ENCODE results near the gene TSHZ3. TPM values are rescaled to one million over a fixed set of nuclear protein-coding genes. Genes with fewer than 3 reads are reported as not detected.

TSHZ3 gene
- total RNA-seq, 1 donor from 2014 or later = 6.1 TPM

DNA sequence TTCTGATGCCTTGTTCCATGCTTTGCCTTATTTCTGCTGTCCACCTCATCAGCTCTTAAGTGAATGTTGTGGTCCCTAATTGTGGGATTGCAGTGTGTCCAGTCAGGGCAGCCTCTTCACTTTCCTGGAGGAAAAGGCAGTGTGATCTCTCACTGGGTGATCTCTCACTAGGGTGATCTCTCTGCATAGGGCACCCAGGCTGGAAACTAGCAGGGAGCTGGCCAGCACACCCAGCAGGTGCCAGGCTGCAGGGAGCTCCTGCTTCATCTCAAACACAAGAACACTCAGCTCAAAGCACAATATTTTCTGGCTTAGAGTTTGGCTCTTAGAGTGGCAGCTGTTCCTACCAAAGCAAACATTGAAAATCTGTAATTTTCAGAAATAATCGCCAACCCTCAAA lies 36.5 kb upstream of the TSHZ3 start:
- Mint-ChIP-seq H3K36me3 (ENCODE audit: low read depth, unreplicated experiment) (no peaks in the 10 kb centered on the region), H3K9me3 (ENCODE audit: unreplicated experiment) (no peaks in the 10 kb centered on the region), H3K4me3 (ENCODE audit: unreplicated experiment) (no peak overlapping the region), H3K27me3 (ENCODE audit: low read depth, unreplicated experiment) (peaks cover 28% of the 10 kb centered on the region), H3K4me1 (ENCODE audit: low read depth, unreplicated experiment) (no peaks in the 10 kb centered on the region), H3K27ac (ENCODE audit: unreplicated experiment) (no peak overlapping the region)
- no peak overlapping the region for H3K4me2 ChIP-seq (ENCODE audit: low read length)
- H3K27me3 ChIP-seq (ENCODE audit: insufficient read depth, low read length) = peaks cover 5% of the 10 kb centered on the region
- H3K9ac ChIP-seq (ENCODE audit: low read length) = no peak overlapping the region
- no peak overlapping the region for H3K27ac ChIP-seq (ENCODE audit: low read depth, low read length)
- no peak for FAIRE-seq
- H4K20me1 ChIP-seq (ENCODE audit: insufficient read depth, low read length) = no peaks in the 10 kb centered on the region
- H3K4me1 ChIP-seq (ENCODE audit: insufficient read depth, low read length) = no peaks in the 10 kb centered on the region
- no peaks in the 10 kb centered on the region for H3K9me3 ChIP-seq (ENCODE audit: insufficient read depth, low read depth, low read length)
- H3K4me3 ChIP-seq (ENCODE audit: insufficient read depth, low read depth, low read length) = no peak overlapping the region
- H3K79me2 ChIP-seq (ENCODE audit: insufficient read depth, low read length) = no peaks in the 10 kb centered on the region
- TF ChIP-seq, protein P1, sequence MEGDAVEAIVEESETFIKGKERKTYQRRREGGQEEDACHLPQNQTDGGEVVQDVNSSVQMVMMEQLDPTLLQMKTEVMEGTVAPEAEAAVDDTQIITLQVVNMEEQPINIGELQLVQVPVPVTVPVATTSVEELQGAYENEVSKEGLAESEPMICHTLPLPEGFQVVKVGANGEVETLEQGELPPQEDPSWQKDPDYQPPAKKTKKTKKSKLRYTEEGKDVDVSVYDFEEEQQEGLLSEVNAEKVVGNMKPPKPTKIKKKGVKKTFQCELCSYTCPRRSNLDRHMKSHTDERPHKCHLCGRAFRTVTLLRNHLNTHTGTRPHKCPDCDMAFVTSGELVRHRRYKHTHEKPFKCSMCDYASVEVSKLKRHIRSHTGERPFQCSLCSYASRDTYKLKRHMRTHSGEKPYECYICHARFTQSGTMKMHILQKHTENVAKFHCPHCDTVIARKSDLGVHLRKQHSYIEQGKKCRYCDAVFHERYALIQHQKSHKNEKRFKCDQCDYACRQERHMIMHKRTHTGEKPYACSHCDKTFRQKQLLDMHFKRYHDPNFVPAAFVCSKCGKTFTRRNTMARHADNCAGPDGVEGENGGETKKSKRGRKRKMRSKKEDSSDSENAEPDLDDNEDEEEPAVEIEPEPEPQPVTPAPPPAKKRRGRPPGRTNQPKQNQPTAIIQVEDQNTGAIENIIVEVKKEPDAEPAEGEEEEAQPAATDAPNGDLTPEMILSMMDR (IDR thresholded peaks at IDR 0.05; ENCODE audit: insufficient read depth, low read depth, low read length) = no peak
- TF ChIP-seq EZH2 (IDR thresholded peaks at IDR 0.05; ENCODE audit: insufficient read depth, low read length) = no peak
- no peak overlapping the region for H2AFZ ChIP-seq (ENCODE audit: low read depth, low read length)
- no peaks in the 10 kb centered on the region for H3K36me3 ChIP-seq (ENCODE audit: insufficient read depth, low read length)
- no peak for DNase-seq (ENCODE audit: low read depth)

GRCh38 chr19:31383553-31383952 lies 34.3 kb upstream of the TSHZ3 start:
- Histone ChIP-seq H4K20me1 (ENCODE audit: insufficient read depth, low read length) (no peaks in the 10 kb centered on the region), H3K79me2 (ENCODE audit: insufficient read depth, low read length) (no peaks in the 10 kb centered on the region), H3K4me1 (ENCODE audit: insufficient read depth, low read length) (no peaks in the 10 kb centered on the region), H3K27me3 (ENCODE audit: insufficient read depth, low read length) (peaks cover 5% of the 10 kb centered on the region), H3K9ac (ENCODE audit: low read length) (no peak overlapping the region), H3K9me3 (ENCODE audit: insufficient read depth, low read depth, low read length) (no peaks in the 10 kb centered on the region), H3K4me2 (ENCODE audit: low read length) (no peak overlapping the region), H3K4me3 (ENCODE audit: insufficient read depth, low read depth, low read length) (no peak overlapping the region), H3K36me3 (ENCODE audit: insufficient read depth, low read length) (no peaks in the 10 kb centered on the region), H2AFZ (ENCODE audit: low read depth, low read length) (no peak overlapping the region), H3K27ac (ENCODE audit: low read depth, low read length) (no peak overlapping the region)
- Mint-ChIP-seq H3K9me3 (ENCODE audit: unreplicated experiment) (no peaks in the 10 kb centered on the region), H3K4me3 (ENCODE audit: unreplicated experiment) (no peak overlapping the region), H3K4me1 (ENCODE audit: low read depth, unreplicated experiment) (peaks cover 2% of the 10 kb centered on the region), H3K27ac (ENCODE audit: unreplicated experiment) (no peak overlapping the region), H3K36me3 (ENCODE audit: low read depth, unreplicated experiment) (no peaks in the 10 kb centered on the region), H3K27me3 (ENCODE audit: low read depth, unreplicated experiment) (peaks cover 25% of the 10 kb centered on the region)
- no peak for DNase-seq (ENCODE audit: low read depth)
- no peak for TF ChIP-seq EZH2 (IDR thresholded peaks at IDR 0.05; ENCODE audit: insufficient read depth, low read length)
- TF ChIP-seq, protein P1 (IDR thresholded peaks at IDR 0.05; ENCODE audit: insufficient read depth, low read depth, low read length) = no peak
- no peak for FAIRE-seq

DNA sequence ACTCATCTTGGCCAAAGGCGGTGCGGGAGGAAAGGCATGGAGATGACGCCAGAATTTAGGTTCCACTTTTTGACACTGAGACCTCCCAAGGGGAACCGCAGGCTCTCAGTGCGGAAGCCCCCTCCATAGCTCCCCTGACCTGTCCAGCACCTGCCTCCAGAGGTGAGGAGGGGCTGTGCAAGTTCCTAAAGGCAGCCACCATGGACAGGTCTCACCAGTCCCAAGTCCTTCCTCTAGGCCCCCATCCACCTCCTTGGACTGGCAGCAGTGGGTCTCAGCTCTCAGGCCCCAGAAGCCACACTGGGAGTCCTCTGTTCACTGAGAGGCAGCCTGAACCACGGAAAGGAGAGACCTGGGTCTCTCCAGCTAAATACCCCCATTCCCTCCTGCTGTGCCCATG lies 31.6 kb upstream of the TSHZ3 start:
- Mint-ChIP-seq H3K9me3 (ENCODE audit: unreplicated experiment) (peaks cover 2% of the 10 kb centered on the region), H3K4me3 (ENCODE audit: unreplicated experiment) (no peak overlapping the region), H3K36me3 (ENCODE audit: low read depth, unreplicated experiment) (no peaks in the 10 kb centered on the region), H3K4me1 (ENCODE audit: low read depth, unreplicated experiment) (peaks cover 4% of the 10 kb centered on the region), H3K27me3 (ENCODE audit: low read depth, unreplicated experiment) (peaks cover 11% of the 10 kb centered on the region), H3K27ac (ENCODE audit: unreplicated experiment) (no peak overlapping the region)
- DNase-seq (ENCODE audit: low read depth) (no peak), FAIRE-seq (no peak)
- Histone ChIP-seq H3K4me3 (ENCODE audit: insufficient read depth, low read depth, low read length) (no peak overlapping the region), H3K27ac (ENCODE audit: low read depth, low read length) (no peak overlapping the region), H3K4me1 (ENCODE audit: insufficient read depth, low read length) (peaks cover 8% of the 10 kb centered on the region), H3K9me3 (ENCODE audit: insufficient read depth, low read depth, low read length) (no peaks in the 10 kb centered on the region), H2AFZ (ENCODE audit: low read depth, low read length) (no peak overlapping the region), H3K27me3 (ENCODE audit: insufficient read depth, low read length) (peaks cover 5% of the 10 kb centered on the region), H3K36me3 (ENCODE audit: insufficient read depth, low read length) (no peaks in the 10 kb centered on the region), H3K9ac (ENCODE audit: low read length) (no peak overlapping the region), H3K79me2 (ENCODE audit: insufficient read depth, low read length) (no peaks in the 10 kb centered on the region), H4K20me1 (ENCODE audit: insufficient read depth, low read length) (no peaks in the 10 kb centered on the region), H3K4me2 (ENCODE audit: low read length) (no peak overlapping the region)
- TF ChIP-seq, protein P1 (IDR thresholded peaks at IDR 0.05; ENCODE audit: insufficient read depth, low read depth, low read length) = no peak
- TF ChIP-seq EZH2 (IDR thresholded peaks at IDR 0.05; ENCODE audit: insufficient read depth, low read length) = no peak

Measured in astrocyte (in vitro differentiated cells and primary cell).